Immature natural killer cell (primary cell): Measurements from ENCODE around the gene PLXDC2. TPM values are rescaled to one million over a fixed set of nuclear protein-coding genes. Genes with fewer than 3 reads are reported as not detected.
"Not testable (repeated sequence)": the region's sequence is repeated elsewhere in the genome, so short reads cannot be mapped to it uniquely, and the experiment has no call there.

Experiments
- DNase-seq, 3 donors: peaks; one replicate each; pipeline ENCODE4 v3.0.0; 2022; ENCODE audit warnings: mixed read lengths in 1 of 3
- H3K27ac Mint-ChIP-seq, 6 donors: one replicate each; pipeline ENCODE4 v1.8.0; 2020; ENCODE audit warnings: mixed read lengths in 6 of 6, mild to moderate bottlenecking in 5 of 6, inconsistent platforms in 4 of 6, moderate library complexity in 3 of 6
- H3K27me3 Mint-ChIP-seq, 3 donors: one replicate each; pipeline ENCODE4 v1.8.0; 2020 to 2021; ENCODE audit warnings: low read depth in 3 of 3, mild to moderate bottlenecking in 3 of 3, mixed read lengths in 3 of 3, moderate library complexity in 3 of 3, inconsistent platforms in 1 of 3
- H3K36me3 Mint-ChIP-seq, 3 donors: one replicate each; pipeline ENCODE4 v1.8.0; 2020; ENCODE audit warnings: mixed read lengths in 3 of 3, inconsistent platforms in 2 of 3, mild to moderate bottlenecking in 2 of 3
- H3K4me1 Mint-ChIP-seq, 2 donors: one replicate each; pipeline ENCODE4 v1.8.0; 2020; ENCODE audit warnings: inconsistent platforms in 2 of 2, mild to moderate bottlenecking in 2 of 2, mixed read lengths in 2 of 2, moderate library complexity in 1 of 2
- H3K4me3 Mint-ChIP-seq, 5 donors: one replicate each; pipeline ENCODE4 v1.8.0; 2020; ENCODE audit warnings: mild to moderate bottlenecking in 5 of 5, mixed read lengths in 5 of 5, inconsistent platforms in 3 of 5, moderate library complexity in 3 of 5
- H3K9me3 Mint-ChIP-seq, 6 donors: one replicate each; pipeline ENCODE4 v1.8.0; 2020; ENCODE audit warnings: mild to moderate bottlenecking in 6 of 6, mixed read lengths in 6 of 6, inconsistent platforms in 4 of 6, moderate library complexity in 3 of 6
- polyA plus RNA-seq, 3 donors: library from polyadenylated mRNA; unstranded; fragments of 300-500 nt; fragmentation: Illumina TruSeq; gene quantifications; one replicate each; pipeline ENCODE4 v1.2.3, GENCODE V29; 2021

The PLXDC2 gene
- polyA plus RNA-seq, 3 donors from 2014 or later: 5.1 to 9.6 (median 9.2) TPM

- Mint-ChIP-seq H3K27me3 (peaks cover 0 to 2% (median 0%) of the 10 kb centered on the region in 3 donors), H3K4me3 (no peak overlapping the region), H3K9me3 (peaks cover 0 to 15% (median 3%) of the 10 kb centered on the region in 6 donors), H3K4me1 (peaks cover 7 to 8% of the 10 kb centered on the region in 2 donors), H3K27ac (peak overlapping the region in 3 of 6 donors; percentile 14 to 59 (median 16)), H3K36me3 (peaks cover 0 to 5% (median 0%) of the 10 kb centered on the region in 3 donors)
- DNase-seq: peak; percentile 6 to 20 (median 14)
Observed at GRCh38 chr10:19974138-19974537, 157.9 kb downstream of the PLXDC2 start.

- DNase-seq: no peak
- peaks cover 0 to 2% (median 0%) of the 10 kb centered on the region in 3 donors for H3K27me3 Mint-ChIP-seq
- H3K36me3 Mint-ChIP-seq: peaks cover 0 to 5% (median 0%) of the 10 kb centered on the region in 3 donors
- no peak overlapping the region for H3K4me3 Mint-ChIP-seq
- H3K27ac Mint-ChIP-seq: peak overlapping the region in 3 of 6 donors; percentile 14 to 59 (median 16)
- peaks cover 0 to 15% (median 3%) of the 10 kb centered on the region in 6 donors for H3K9me3 Mint-ChIP-seq
- peaks cover 8 to 9% of the 10 kb centered on the region in 2 donors for H3K4me1 Mint-ChIP-seq
Observed at GRCh38 chr10:19974554-19974953, 158.3 kb downstream of the PLXDC2 start.

- Mint-ChIP-seq H3K27ac (no peak overlapping the region), H3K36me3 (peaks cover 0 to 5% (median 0%) of the 10 kb centered on the region in 3 donors), H3K9me3 (peaks cover 0 to 15% (median 3%) of the 10 kb centered on the region in 6 donors), H3K27me3 (peaks cover 0 to 2% (median 0%) of the 10 kb centered on the region in 3 donors), H3K4me1 (peaks cover 12 to 15% of the 10 kb centered on the region in 2 donors), H3K4me3 (no peak overlapping the region)
- DNase-seq: no peak
Observed at GRCh38 chr10:19977097-19977521, 160.9 kb downstream of the PLXDC2 start.

GRCh38 chr10:19979628-19980027 lies 163.4 kb downstream of the PLXDC2 start:
- Mint-ChIP-seq H3K4me3 (no peak overlapping the region), H3K9me3 (peaks cover 0 to 15% (median 3%) of the 10 kb centered on the region in 6 donors), H3K36me3 (peaks cover 0 to 5% (median 0%) of the 10 kb centered on the region in 3 donors), H3K27ac (no peak overlapping the region), H3K4me1 (peaks cover 5 to 7% of the 10 kb centered on the region in 2 donors), H3K27me3 (no peaks in the 10 kb centered on the region)
- no peak for DNase-seq

GRCh38 chr10:19983880-19984565 lies 167.8 kb downstream of the PLXDC2 start:
- no peak overlapping the region for H3K4me3 Mint-ChIP-seq
- no peaks in the 10 kb centered on the region for H3K9me3 Mint-ChIP-seq
- no peaks in the 10 kb centered on the region for H3K36me3 Mint-ChIP-seq
- peaks cover 4 to 6% of the 10 kb centered on the region in 2 donors for H3K4me1 Mint-ChIP-seq
- DNase-seq: no peak
- H3K27me3 Mint-ChIP-seq: no peaks in the 10 kb centered on the region
- no peak overlapping the region for H3K27ac Mint-ChIP-seq

- Mint-ChIP-seq H3K4me3 (no peak overlapping the region), H3K4me1 (no peaks in the 10 kb centered on the region), H3K9me3 (no peaks in the 10 kb centered on the region), H3K27me3 (no peaks in the 10 kb centered on the region), H3K27ac (no peak overlapping the region), H3K36me3 (no peaks in the 10 kb centered on the region)
- no peak for DNase-seq
Observed at GRCh38 chr10:19985745-19986144, 169.5 kb downstream of the PLXDC2 start.

GRCh38 chr10:19986591-19986990 lies 170.4 kb downstream of the PLXDC2 start:
- Mint-ChIP-seq H3K27me3 (no peaks in the 10 kb centered on the region), H3K9me3 (no peaks in the 10 kb centered on the region), H3K4me1 (peaks cover under 1 to 1% of the 10 kb centered on the region in 2 donors), H3K4me3 (no peak overlapping the region), H3K36me3 (no peaks in the 10 kb centered on the region), H3K27ac (no peak overlapping the region)
- no peak for DNase-seq

- Mint-ChIP-seq H3K4me1 (peaks cover 8 to 13% of the 10 kb centered on the region in 2 donors), H3K36me3 (no peaks in the 10 kb centered on the region), H3K9me3 (no peaks in the 10 kb centered on the region), H3K4me3 (no peak overlapping the region), H3K27ac (peak overlapping the region in 1 of 6 donors; percentile 30), H3K27me3 (no peaks in the 10 kb centered on the region)
- DNase-seq: no peak
Observed at GRCh38 chr10:19987931-19988330, 171.7 kb downstream of the PLXDC2 start.

- no peak for DNase-seq
- H3K36me3 Mint-ChIP-seq: no peaks in the 10 kb centered on the region
- H3K4me1 Mint-ChIP-seq: peaks cover 10 to 13% of the 10 kb centered on the region in 2 donors
- H3K9me3 Mint-ChIP-seq: no peaks in the 10 kb centered on the region
- no peak overlapping the region for H3K4me3 Mint-ChIP-seq
- peaks cover 0 to 3% (median 0%) of the 10 kb centered on the region in 3 donors for H3K27me3 Mint-ChIP-seq
- no peak overlapping the region for H3K27ac Mint-ChIP-seq
Observed at GRCh38 chr10:19993714-19994315, 177.6 kb downstream of the PLXDC2 start.

- H3K9me3 Mint-ChIP-seq: no peaks in the 10 kb centered on the region
- H3K36me3 Mint-ChIP-seq: peaks cover 0 to 6% (median 0%) of the 10 kb centered on the region in 3 donors
- peaks cover 11 to 14% of the 10 kb centered on the region in 2 donors for H3K4me1 Mint-ChIP-seq
- H3K27me3 Mint-ChIP-seq: peaks cover 0 to 3% (median 2%) of the 10 kb centered on the region in 3 donors
- no peak overlapping the region for H3K27ac Mint-ChIP-seq
- H3K4me3 Mint-ChIP-seq: no peak overlapping the region
- no peak for DNase-seq
Observed at GRCh38 chr10:19998482-19998881, 182.2 kb downstream of the PLXDC2 start.

GRCh38 chr10:19999431-19999830 lies 183.2 kb downstream of the PLXDC2 start:
- Mint-ChIP-seq H3K4me3 (no peak overlapping the region), H3K36me3 (peaks cover 0 to 6% (median 0%) of the 10 kb centered on the region in 3 donors)
- no peak for DNase-seq

GRCh38 chr10:20002026-20002425 lies 185.8 kb downstream of the PLXDC2 start:
- H3K36me3 Mint-ChIP-seq, H3K27ac Mint-ChIP-seq, H3K9me3 Mint-ChIP-seq, H3K27me3 Mint-ChIP-seq, DNase-seq, H3K4me3 Mint-ChIP-seq: not testable (repeated sequence)
- H3K4me1 Mint-ChIP-seq: peaks cover 19 to 28% of the 10 kb centered on the region in 2 donors

More at GRCh38 chr10:19999431-19999830, 183.2 kb downstream of the PLXDC2 start:
- Mint-ChIP-seq H3K4me1 (peaks cover 19 to 21% of the 10 kb centered on the region in 2 donors), H3K27me3 (peaks cover 0 to 2% (median 1%) of the 10 kb centered on the region in 3 donors), H3K27ac (no peak overlapping the region), H3K9me3 (no peaks in the 10 kb centered on the region)

- no peaks in the 10 kb centered on the region for H3K9me3 Mint-ChIP-seq
- H3K27me3 Mint-ChIP-seq: peaks cover 0 to 2% (median 0%) of the 10 kb centered on the region in 3 donors
- no peak for DNase-seq
- H3K4me3 Mint-ChIP-seq: peak overlapping the region in 2 of 5 donors; percentile 5 to 10
- peaks cover 0 to 6% (median 0%) of the 10 kb centered on the region in 3 donors for H3K36me3 Mint-ChIP-seq
- H3K4me1 Mint-ChIP-seq: peaks cover 19 to 28% of the 10 kb centered on the region in 2 donors
- peak overlapping the region in 4 of 6 donors; percentile 21 to 90 (median 62) for H3K27ac Mint-ChIP-seq
Observed at GRCh38 chr10:20002657-20003056, 186.4 kb downstream of the PLXDC2 start.

GRCh38 chr10:20004087-20004523 lies 187.9 kb downstream of the PLXDC2 start:
- Mint-ChIP-seq H3K9me3 (peaks cover 0 to 3% (median 0%) of the 10 kb centered on the region in 6 donors), H3K4me3 (peak overlapping the region in 4 of 5 donors; percentile 43 to 64 (median 54)), H3K27ac (peak overlapping the region in 5 of 6 donors; percentile 66 to 90 (median 76)), H3K4me1 (peaks cover 19 to 28% of the 10 kb centered on the region in 2 donors), H3K27me3 (peaks cover 0 to 2% (median 0%) of the 10 kb centered on the region in 3 donors), H3K36me3 (peaks cover 0 to 9% (median 4%) of the 10 kb centered on the region in 3 donors)
- DNase-seq: no peak
